Neural progenitor cell (in vitro differentiated cells): Measurements from ENCODE around the gene ZNF26.

ENCODE experiments used
- CTCF ChIP-seq: fragments of 200-600 bp; sonication (generic); IDR thresholded peaks from 2 replicates; pipeline ENCODE4 v1.5.1; 2017; ENCODE audit warnings: antibody characterized with exemption, mild to moderate bottlenecking
- EZH2phosphoT487 ChIP-seq: fragments of 200-600 bp; sonication (generic); IDR thresholded peaks from 2 replicates; pipeline ENCODE4 v1.6.1; 2017; ENCODE audit warnings: antibody characterized with exemption

- TF ChIP-seq CTCF (no peak), EZH2phosphoT487 (no peak)
These were observed 40.8 kb downstream of the ZNF26 start for GRCh38 chr12:133026996-133027395.
